Activated CD8-positive, alpha-beta T cell treated with anti-CD3 and anti-CD28 coated beads for 36 hours (primary cell): ENCODE data around the gene GLIPR1. TPM values are rescaled to one million over a fixed set of nuclear protein-coding genes. Genes with fewer than 3 reads are reported as not detected.

Experiments used
- ATAC-seq: fragments of 200-7000 bp; cut with Tn5 transposase; one replicate; pipeline ENCODE4 v1.10.0; 2021; ENCODE audit warnings: mild to moderate bottlenecking, moderate library complexity
- CTCF ChIA-PET: fragments of 350-600 bp; sonication (Branson Sonifier 250); formaldehyde crosslinking; loops from one replicate; lab custom pipeline; 2021; ENCODE audit warnings: antibody characterized with exemption; lab: Charles Lee
- POLR2A ChIA-PET: fragments of 350-600 bp; sonication (Branson Sonifier 250); formaldehyde crosslinking; loops from one replicate; lab custom pipeline; 2021; ENCODE audit warnings: antibody characterized with exemption; lab: Charles Lee
- DNase-seq: peaks from one replicate; pipeline ENCODE4 v3.0.0-alpha.2; 2020
- H3K27ac Mint-ChIP-seq: one replicate; pipeline ENCODE4 v1.8.0; 2021; ENCODE audit warnings: mild to moderate bottlenecking, mixed read lengths
- H3K27me3 Mint-ChIP-seq: one replicate; pipeline ENCODE4 v1.8.0; 2021; ENCODE audit warnings: mixed read lengths
- H3K36me3 Mint-ChIP-seq: one replicate; pipeline ENCODE4 v1.8.0; 2021; ENCODE audit warnings: low read depth, mixed read lengths
- H3K4me1 Mint-ChIP-seq: one replicate; pipeline ENCODE4 v1.8.0; 2021; ENCODE audit warnings: low read depth, mixed read lengths
- H3K4me3 Mint-ChIP-seq: one replicate; pipeline ENCODE4 v1.8.0; 2021; ENCODE audit warnings: mild to moderate bottlenecking, moderate library complexity, mixed read lengths
- H3K9me3 Mint-ChIP-seq: one replicate; pipeline ENCODE4 v1.8.0; 2021; ENCODE audit warnings: mixed read lengths
- CTCF ChIP-seq: fragments of 200-600 bp; IDR thresholded peaks from one replicate; pipeline ENCODE4 v1.8.0; 2022; ENCODE audit warnings: antibody characterized with exemption, mild to moderate bottlenecking
- intact Hi-C: fragments of 100-400 bp; cut with micrococcal nuclease; formaldehyde crosslinking; loops from one replicate; pipeline ENCODE4 v1.10.0; 2022
- total RNA-seq, 2 experiments: library from RNA; stranded (reverse); gene quantifications; one replicate each; pipeline ENCODE4 v1.2.3, GENCODE V29; 2021

GLIPR1 gene
- total RNA-seq, 2 experiments from 2014 or later: 15.9 to 18.6 TPM

GRCh38 chr12:75543529-75543928 lies 63.0 kb downstream of the GLIPR1 start:
- Mint-ChIP-seq H3K27ac (no peak overlapping the region), H3K36me3 (no peaks in the 10 kb centered on the region), H3K4me3 (no peak overlapping the region), H3K4me1 (no peaks in the 10 kb centered on the region), H3K27me3 (peaks cover 19% of the 10 kb centered on the region), H3K9me3 (no peaks in the 10 kb centered on the region)
- CTCF ChIA-PET: interaction anchor here (1.1 to 1.8 kb wide), 2 partner anchors 16 to 493 kb away, joined by 3 to 7 read pairs; no protein-coding TSS in a partner anchor
- DNase-seq (no peak), ATAC-seq (no peak)
- POLR2A ChIA-PET: no interaction called here
- TF ChIP-seq CTCF: no peak
- intact Hi-C loops: no loop called here

GRCh38 chr12:75545636-75546035 lies 65.1 kb downstream of the GLIPR1 start:
- intact Hi-C loops: no loop called here
- H3K36me3 Mint-ChIP-seq: no peaks in the 10 kb centered on the region
- no peaks in the 10 kb centered on the region for H3K4me1 Mint-ChIP-seq
- TF ChIP-seq CTCF: no peak
- CTCF ChIA-PET: interaction anchor here (0.9 to 1.7 kb wide), 2 partner anchors 8 to 18 kb away, joined by 3 to 8 read pairs; no protein-coding TSS in a partner anchor
- POLR2A ChIA-PET: no interaction called here
- peaks cover 29% of the 10 kb centered on the region for H3K27me3 Mint-ChIP-seq
- no peak overlapping the region for H3K4me3 Mint-ChIP-seq
- no peak for DNase-seq
- no peak overlapping the region for H3K27ac Mint-ChIP-seq
- no peaks in the 10 kb centered on the region for H3K9me3 Mint-ChIP-seq
- no peak for ATAC-seq

GRCh38 chr12:75548879-75549278 lies 68.3 kb downstream of the GLIPR1 start:
- peaks cover 36% of the 10 kb centered on the region for H3K27me3 Mint-ChIP-seq
- intact Hi-C loops: no loop called here
- no peak overlapping the region for H3K4me3 Mint-ChIP-seq
- ATAC-seq (no peak), DNase-seq (no peak)
- ChIA-PET CTCF (no interaction called here), POLR2A (no interaction called here)
- H3K9me3 Mint-ChIP-seq: no peaks in the 10 kb centered on the region
- H3K27ac Mint-ChIP-seq: no peak overlapping the region
- H3K36me3 Mint-ChIP-seq: no peaks in the 10 kb centered on the region
- TF ChIP-seq CTCF: no peak
- no peaks in the 10 kb centered on the region for H3K4me1 Mint-ChIP-seq

- no peaks in the 10 kb centered on the region for H3K36me3 Mint-ChIP-seq
- intact Hi-C loops: no loop called here
- ATAC-seq (no peak), DNase-seq (no peak)
- no peaks in the 10 kb centered on the region for H3K4me1 Mint-ChIP-seq
- no peaks in the 10 kb centered on the region for H3K9me3 Mint-ChIP-seq
- H3K27me3 Mint-ChIP-seq: peaks cover 29% of the 10 kb centered on the region
- ChIA-PET POLR2A (no interaction called here), CTCF (no interaction called here)
- no peak for TF ChIP-seq CTCF
- H3K27ac Mint-ChIP-seq: no peak overlapping the region
- no peak overlapping the region for H3K4me3 Mint-ChIP-seq
Measured at GRCh38 chr12:75549989-75550388, 69.4 kb downstream of the GLIPR1 start.

- Mint-ChIP-seq H3K27me3 (peaks cover 29% of the 10 kb centered on the region), H3K4me3 (no peak overlapping the region), H3K36me3 (no peaks in the 10 kb centered on the region), H3K4me1 (no peaks in the 10 kb centered on the region), H3K27ac (no peak overlapping the region), H3K9me3 (no peaks in the 10 kb centered on the region)
- POLR2A ChIA-PET: no interaction called here
- DNase-seq: no peak
- no peak for TF ChIP-seq CTCF
- intact Hi-C loops: no loop called here
- CTCF ChIA-PET: no interaction called here
- ATAC-seq: no peak
Measured at GRCh38 chr12:75550401-75551240, 70.1 kb downstream of the GLIPR1 start.
